Embryonic facial prominence (tissue), 1 donor: ENCODE measurements around the gene SVBP.

ENCODE experiments used
- DNase-seq: peaks from one replicate; pipeline ENCODE4 v3.0.0-alpha.2; 2016; ENCODE audit errors: extremely low spot score

SVBP gene

DNA sequence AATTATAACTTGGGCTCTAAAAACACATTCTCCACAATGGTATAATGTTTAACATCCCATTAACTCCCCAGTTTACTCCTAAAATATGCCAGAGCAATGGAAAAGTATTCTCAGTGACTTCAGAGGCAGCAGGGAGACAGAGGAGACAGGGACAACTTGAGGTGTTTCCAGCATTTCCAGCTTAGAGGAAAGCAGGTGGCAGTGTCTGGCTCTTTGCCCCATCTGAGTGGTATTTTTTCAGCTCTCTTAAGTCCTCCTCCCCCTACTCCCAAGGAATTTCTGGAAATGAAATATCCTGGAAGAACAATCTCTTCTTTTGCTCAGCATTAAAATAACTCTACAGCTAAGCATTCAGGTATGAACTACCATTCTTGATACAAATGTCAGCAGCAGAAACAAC is 11.0 kb downstream of the SVBP start:
- no peak for DNase-seq

DNA sequence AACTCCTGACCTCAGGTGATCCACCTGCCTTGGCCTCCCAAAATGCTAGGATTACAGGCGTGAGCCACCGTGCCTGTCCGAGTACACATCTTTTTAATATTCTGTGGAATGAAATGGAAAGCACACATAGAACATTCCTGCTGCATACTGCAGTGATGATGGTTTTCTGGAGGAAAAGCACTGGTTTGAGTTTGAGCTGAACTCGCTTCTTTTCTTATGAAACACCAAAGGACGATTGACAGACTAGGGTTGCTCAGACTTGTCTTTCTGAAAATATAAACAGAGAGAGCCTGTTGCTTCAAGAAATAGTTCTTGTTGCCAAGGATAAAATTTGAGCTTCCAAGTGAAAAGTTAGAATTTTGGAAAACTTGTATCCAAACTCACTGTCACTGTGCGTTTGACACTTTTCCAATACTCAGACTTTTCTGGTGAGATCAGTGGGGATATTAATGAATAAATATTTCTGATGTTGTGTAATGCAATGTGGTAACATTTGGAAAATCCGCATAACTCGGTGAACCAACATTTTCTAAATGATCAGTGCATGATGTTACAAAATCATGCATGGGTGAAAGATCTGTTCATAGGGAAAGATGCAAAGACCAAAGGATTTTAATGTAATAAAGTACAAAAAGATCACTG is 15.2 kb downstream of the SVBP start:
- DNase-seq: no peak

GRCh38 chr1:42797979-42798378 is 19.2 kb downstream of the SVBP start:
- no peak for DNase-seq

- DNase-seq: no peak
Observed at GRCh38 chr1:42797414-42797813, 19.8 kb downstream of the SVBP start.

DNA sequence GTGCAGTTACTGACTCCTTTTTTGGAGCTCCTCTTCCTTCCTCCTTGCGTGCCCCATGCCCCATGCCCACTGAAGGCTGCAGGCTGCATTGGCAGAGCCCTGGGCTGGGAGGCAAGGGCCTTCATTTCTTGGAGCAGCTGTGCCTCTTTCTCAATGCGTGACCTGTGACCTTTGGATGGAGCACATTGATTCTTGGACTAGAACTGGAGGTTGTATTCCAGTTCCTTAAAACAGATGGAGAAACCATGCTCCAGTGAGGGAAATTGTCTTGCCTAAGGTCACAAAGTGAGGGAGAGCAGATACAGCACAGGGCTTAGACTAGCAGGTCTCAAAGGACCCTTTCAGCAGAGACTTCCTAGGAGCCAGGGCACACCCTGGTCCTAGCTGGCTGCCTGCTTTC is 23.4 kb downstream of the SVBP start:
- no peak for DNase-seq

- no peak for DNase-seq
Observed at GRCh38 chr1:42788021-42788420, 29.2 kb downstream of the SVBP start.

- no peak for DNase-seq
Observed at GRCh38 chr1:42786097-42786496, 31.1 kb downstream of the SVBP start.

DNA sequence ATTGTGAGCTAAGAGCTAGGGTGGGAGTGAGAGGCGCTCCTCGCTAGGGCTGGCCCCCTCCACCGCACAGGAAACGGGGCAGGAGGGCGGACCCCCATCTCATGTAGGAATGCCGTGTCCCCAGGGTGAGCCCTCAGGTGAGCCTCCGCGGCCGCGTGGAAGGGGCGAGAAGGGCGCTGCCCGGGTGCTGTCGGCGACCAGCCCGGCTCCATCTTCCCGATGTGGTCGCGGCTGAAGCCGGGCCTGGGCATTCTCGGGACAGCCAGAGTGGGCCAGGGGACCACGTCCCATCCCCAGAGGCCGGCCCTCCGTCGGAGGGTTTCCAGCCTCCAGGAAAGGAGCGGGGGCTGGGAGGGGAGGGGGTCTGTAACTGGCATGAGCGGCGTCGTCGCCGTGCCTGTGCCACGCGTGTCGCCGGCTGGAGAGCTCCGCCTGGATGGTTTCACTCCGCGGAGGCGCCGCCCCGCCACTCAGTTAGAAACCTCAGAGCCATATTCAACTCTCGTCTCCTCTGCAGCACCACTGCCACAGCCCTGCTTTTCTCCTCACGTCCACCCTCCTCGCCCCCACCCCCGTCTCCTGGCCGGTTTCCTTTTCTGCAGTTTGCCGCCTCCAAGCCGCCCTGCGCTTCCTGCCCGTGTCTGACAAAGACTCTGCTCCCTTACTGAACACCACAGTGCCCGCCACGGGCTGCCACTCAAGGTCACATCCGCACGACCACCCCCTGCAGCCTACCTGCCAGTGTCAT is 32.1 kb downstream of the SVBP start, which contains the start of gene TMEM269:
Gene TMEM269, plus strand, starts transcription at position 46 of the 748 bp plus-strand sequence. CDS start 4,903 bp downstream, outside the sequence.
- no peak for DNase-seq

DNA sequence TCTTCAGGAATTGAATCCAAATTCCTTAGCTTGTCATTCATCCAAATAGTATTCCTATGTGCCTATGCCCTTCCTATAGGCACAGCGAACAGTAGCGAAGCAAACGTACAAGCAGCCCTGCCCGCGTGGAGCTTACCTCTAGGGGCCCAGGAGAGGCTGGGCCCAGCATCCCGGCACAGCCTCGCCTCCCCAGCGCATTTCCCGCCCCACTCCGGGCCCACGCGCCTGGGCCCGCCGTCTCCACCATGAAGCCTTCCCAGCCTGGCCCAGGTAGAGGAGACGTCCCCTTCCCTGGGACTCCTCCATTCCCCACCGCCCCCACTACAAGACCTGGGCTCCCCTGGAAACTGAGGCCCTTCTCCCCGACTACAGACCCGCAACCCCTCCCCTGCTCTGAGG is 32.7 kb downstream of the SVBP start:
- no peak for DNase-seq

GRCh38 chr1:42783092-42783491 is 34.1 kb downstream of the SVBP start:
- no peak for DNase-seq

DNA sequence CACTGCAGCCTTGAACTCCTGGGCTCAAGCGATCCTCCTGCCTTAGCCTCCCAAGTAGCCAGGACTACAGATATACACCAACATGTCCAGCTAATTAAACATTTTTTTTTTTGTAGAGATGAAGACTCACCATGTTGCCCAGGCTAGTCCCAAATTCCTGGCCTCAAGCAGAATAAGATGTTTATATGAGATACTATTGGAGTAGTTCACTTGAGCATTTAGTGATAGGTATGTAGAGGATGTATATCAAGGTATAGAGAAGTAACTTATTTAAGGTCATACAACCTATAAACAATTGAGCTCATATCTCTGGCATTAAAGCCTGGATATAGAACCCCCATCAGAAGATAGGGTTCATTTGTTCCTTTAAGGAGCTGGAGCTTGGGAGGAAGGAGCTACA is 37.0 kb downstream of the SVBP start:
- DNase-seq: no peak

- no peak for DNase-seq
Observed at GRCh38 chr1:42779725-42780124, 37.5 kb downstream of the SVBP start.

GRCh38 chr1:42777852-42778251 is 39.3 kb downstream of the SVBP start:
- DNase-seq: no peak

GRCh38 chr1:42776502-42776901 is 40.7 kb downstream of the SVBP start:
- DNase-seq: no peak

GRCh38 chr1:42774928-42775526 is 42.2 kb downstream of the SVBP start:
- DNase-seq: no peak

- DNase-seq: no peak
Observed at GRCh38 chr1:42773420-42773819, 43.8 kb downstream of the SVBP start.

- DNase-seq: no peak
Observed at GRCh38 chr1:42769811-42770210, 47.4 kb downstream of the SVBP start.

DNA sequence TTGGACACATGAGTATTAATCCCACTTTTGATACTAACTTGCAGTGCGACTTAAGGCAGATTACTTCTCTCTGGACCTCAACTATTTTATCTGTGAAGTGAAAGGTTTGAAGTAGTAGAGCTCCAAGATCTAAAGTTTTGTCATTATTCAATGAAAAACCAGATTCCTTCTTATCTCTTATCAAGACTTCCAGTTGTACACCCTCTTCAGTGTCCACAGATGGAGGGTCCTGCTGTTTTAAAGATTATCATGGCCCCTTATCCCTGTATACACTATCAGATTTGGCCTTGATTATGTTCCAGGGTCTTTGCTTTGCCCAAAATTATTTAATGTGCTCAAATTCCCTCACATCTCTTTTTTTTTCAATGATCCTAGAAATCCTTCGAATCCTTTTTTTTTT is 49.0 kb downstream of the SVBP start:
- no peak for DNase-seq

DNA sequence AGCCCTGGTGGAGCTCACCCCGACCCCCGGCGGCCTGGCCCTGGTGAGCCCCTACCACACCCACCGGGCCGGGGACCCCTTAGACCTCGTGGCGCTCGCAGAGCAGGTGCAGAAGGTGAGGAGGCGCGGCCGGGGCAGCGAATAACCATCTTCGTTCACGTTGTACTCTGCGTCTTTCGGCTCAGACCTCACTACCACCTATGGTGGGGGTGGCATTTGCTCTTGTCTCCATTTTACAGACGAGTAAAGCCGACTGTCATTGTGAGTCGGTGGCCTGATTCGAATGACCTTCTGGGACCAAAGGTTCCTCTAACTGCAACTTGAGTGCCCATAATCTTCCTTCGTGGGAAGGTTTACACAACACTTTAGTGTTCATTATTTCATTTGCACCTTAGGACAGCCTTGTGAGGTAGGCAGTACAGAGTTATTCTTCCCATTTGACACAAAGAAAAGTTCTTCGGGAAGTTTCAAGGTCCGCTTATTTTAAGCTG is 49.6 kb downstream of the SVBP start:
- DNase-seq: no peak

GRCh38 chr1:42766741-42767509 is 50.3 kb downstream of the SVBP start, which contains the start of the genes C1orf50 and P3H1:
Gene C1orf50, plus strand, starts transcription at chr1:42767249. Its CDS starts 63 bp downstream, at chr1:42767312.
Gene P3H1, minus strand, starts transcription at chr1:42767028. Its CDS starts 57 bp downstream, at chr1:42766971.
- DNase-seq: peak; percentile 96

DNA sequence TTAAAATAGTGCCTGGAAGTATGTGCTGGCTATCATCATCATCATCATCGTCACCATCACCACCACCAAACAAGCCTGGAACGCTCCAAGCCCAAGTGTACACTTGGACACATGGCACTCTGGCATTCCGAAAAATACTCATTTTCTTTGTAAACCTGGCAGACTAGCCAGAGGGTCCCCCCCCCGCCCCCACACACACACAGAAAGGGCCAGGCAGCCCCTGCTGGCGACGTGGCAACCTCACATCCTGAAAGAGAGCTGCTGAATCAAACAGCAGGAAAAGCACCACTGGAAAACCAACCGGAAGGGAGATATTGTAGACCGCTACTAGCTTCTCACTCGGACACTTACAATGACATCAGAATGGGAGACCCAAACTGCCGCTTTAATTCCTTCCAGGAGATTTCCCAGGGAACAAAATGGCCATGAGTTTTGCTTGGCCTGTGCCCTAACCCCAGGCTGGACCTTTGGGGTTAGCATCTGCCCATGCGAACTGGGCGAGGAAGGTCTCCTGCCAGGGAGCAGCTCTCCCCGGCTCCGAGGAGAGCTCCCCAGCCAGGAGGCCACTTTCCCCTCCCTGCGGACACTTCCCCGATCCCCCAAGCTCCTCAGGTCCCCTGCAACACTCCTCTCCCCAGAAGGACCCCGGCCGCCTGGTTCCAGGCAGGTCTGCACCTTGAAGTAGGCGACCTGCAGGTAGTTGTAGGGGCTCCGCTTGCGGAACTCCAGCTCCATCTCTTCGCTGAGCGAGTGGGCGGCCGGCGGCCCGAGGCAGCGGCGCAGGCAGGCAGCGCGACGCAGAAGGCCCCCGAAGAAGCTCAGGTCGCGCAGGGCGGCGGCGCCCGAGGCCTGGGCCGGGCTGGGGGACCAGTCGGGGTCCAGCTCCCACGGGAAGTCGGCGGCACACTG is 51.1 kb downstream of the SVBP start:
- peak; percentile 46 for DNase-seq
